ENCODE measurements around the gene ERCC5. TPM values are rescaled to one million over a fixed set of nuclear protein-coding genes. Genes with fewer than 3 reads are reported as not detected.

ERCC5 gene
- total and polyA plus RNA-seq, 2 experiments from 2014 or later = 31.3 to 58.7 TPM

DNA sequence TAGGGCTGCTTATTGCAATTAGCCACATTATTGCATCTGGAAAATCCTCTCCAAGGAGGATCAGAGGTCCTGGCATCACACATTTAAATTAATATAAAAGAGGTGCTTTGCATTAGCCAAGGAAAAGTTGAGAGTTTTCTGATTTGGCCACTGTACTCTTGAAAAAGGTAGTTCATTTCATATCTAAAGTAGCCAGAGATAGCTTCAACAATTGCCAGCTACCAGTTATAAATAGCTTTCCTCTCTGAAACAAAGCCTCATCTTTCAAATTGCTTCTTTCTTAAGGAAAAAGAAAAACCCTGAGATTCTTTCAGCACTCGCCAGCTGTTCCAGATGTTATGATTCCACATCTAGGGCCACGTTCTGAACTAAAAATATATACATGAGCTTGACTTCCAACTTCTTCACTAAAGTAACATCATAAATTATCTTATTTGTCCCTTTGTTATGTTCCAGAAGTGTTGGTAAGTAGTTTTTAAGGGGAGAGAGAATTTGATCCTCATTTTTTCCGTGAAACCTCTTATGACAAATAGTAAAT is 69.6 kb downstream of the ERCC5 start:
- no peaks in the 10 kb centered on the region for H3K36me3 ChIP-seq (replicated peaks; ENCODE audit: insufficient read depth, low read depth)

DNA sequence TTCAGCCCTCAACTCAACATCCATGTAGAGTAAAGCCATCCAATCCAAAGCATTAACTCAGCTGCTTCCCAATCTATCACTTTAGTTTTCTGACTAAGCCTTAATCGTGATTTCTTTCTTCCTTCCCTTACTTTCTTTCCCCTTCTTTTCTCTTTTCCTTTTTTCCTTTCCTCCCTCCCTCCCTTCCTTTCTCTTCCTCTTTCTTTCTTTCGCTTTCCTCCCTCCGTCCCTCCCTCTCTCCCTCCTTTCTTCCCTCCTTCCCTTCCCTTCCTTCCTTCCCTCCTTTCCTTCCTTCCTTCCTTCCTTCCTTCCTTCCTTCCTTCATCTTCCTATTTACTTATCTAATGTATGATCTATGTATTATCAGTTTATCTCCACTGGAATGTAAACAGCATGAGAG is 71.2 kb downstream of the ERCC5 start:
- no peak overlapping the region for H2AFZ ChIP-seq
- TF ChIP-seq EZH2 (IDR thresholded peaks at IDR 0.05; ENCODE audit: borderline replicate concordance) = no peak
- no peak for TF ChIP-seq EZH2phosphoT487 (IDR thresholded peaks at IDR 0.05; ENCODE audit: low read depth, severe bottlenecking, unreplicated experiment)
- TF ChIP-seq CTCF (IDR thresholded peaks at IDR 0.05; ENCODE audit: poor library complexity) = no peak
- no peak for DNase-seq (ENCODE audit: low spot score)
- H3K9me3 ChIP-seq (ENCODE audit: low read depth) = peaks cover 4% of the 10 kb centered on the region
- H3K36me3 ChIP-seq (replicated peaks; ENCODE audit: insufficient read depth, low read depth) = no peaks in the 10 kb centered on the region
- H3K4me2 ChIP-seq = no peak overlapping the region
- no peaks in the 10 kb centered on the region for H3K27me3 ChIP-seq
- no peak overlapping the region for H3K4me3 ChIP-seq
- H3K4me1 ChIP-seq (ENCODE audit: insufficient read depth) = peaks cover 3% of the 10 kb centered on the region
- H3K9me2 ChIP-seq (replicated peaks; ENCODE audit: insufficient read depth) = no peaks in the 10 kb centered on the region
- no peaks in the 10 kb centered on the region for H4K20me1 ChIP-seq (ENCODE audit: insufficient read depth, poor library complexity, severe bottlenecking)
- no peak overlapping the region for H3K27ac ChIP-seq
- H3K79me2 ChIP-seq = no peaks in the 10 kb centered on the region
- WGBS (ENCODE audit: low lambda C conversion rate, missing lambda C conversion rate) = 88% methylated on average over 3 of the region's 3 CpGs

More for the DNA sequence above, 69.6 kb downstream of the ERCC5 start:
- peaks cover 14% of the 10 kb centered on the region for H3K4me1 ChIP-seq (ENCODE audit: insufficient read depth)
- no peak for DNase-seq (ENCODE audit: low spot score)
- H3K9me3 ChIP-seq (ENCODE audit: low read depth) = peaks cover 4% of the 10 kb centered on the region
- no peaks in the 10 kb centered on the region for H3K27me3 ChIP-seq
- H3K79me2 ChIP-seq = no peaks in the 10 kb centered on the region
- no peak for TF ChIP-seq CTCF (IDR thresholded peaks at IDR 0.05; ENCODE audit: poor library complexity)
- H3K4me2 ChIP-seq = no peak overlapping the region
- no peaks in the 10 kb centered on the region for H3K9me2 ChIP-seq (replicated peaks; ENCODE audit: insufficient read depth)
- H3K27ac ChIP-seq = no peak overlapping the region
- H2AFZ ChIP-seq = no peak overlapping the region
- H4K20me1 ChIP-seq (ENCODE audit: insufficient read depth, poor library complexity, severe bottlenecking) = no peaks in the 10 kb centered on the region
- WGBS (ENCODE audit: low lambda C conversion rate, missing lambda C conversion rate) = 63% methylated on average over 3 of the region's 3 CpGs
- no peak overlapping the region for H3K4me3 ChIP-seq

- WGBS (ENCODE audit: low lambda C conversion rate, missing lambda C conversion rate) = 98% methylated on average over 5 of the region's 5 CpGs
- Histone ChIP-seq H3K9me2 (replicated peaks; ENCODE audit: insufficient read depth) (no peaks in the 10 kb centered on the region), H3K4me2 (no peak overlapping the region), H3K9me3 (ENCODE audit: low read depth) (peaks cover 4% of the 10 kb centered on the region), H3K27ac (no peak overlapping the region), H2AFZ (no peak overlapping the region), H4K20me1 (ENCODE audit: insufficient read depth, poor library complexity, severe bottlenecking) (no peaks in the 10 kb centered on the region), H3K36me3 (replicated peaks; ENCODE audit: insufficient read depth, low read depth) (no peaks in the 10 kb centered on the region), H3K79me2 (no peaks in the 10 kb centered on the region), H3K4me1 (ENCODE audit: insufficient read depth) (no peaks in the 10 kb centered on the region), H3K4me3 (no peak overlapping the region), H3K27me3 (no peaks in the 10 kb centered on the region)
- no peak for DNase-seq (ENCODE audit: low spot score)
- no peak for TF ChIP-seq CTCF (IDR thresholded peaks at IDR 0.05; ENCODE audit: poor library complexity)
- TF ChIP-seq EZH2 (IDR thresholded peaks at IDR 0.05; ENCODE audit: borderline replicate concordance) = no peak
- no peak for TF ChIP-seq EZH2phosphoT487 (IDR thresholded peaks at IDR 0.05; ENCODE audit: low read depth, severe bottlenecking, unreplicated experiment)
These were observed 76.4 kb downstream of the ERCC5 start for GRCh38 chr13:102922184-102922583.

Other genes with a start within 250 kb of the ERCC5 start
- 42.7 and 47.3 TPM in 2 replicates for gene TPP2, start 249.0 kb upstream of the ERCC5 start, total RNA-seq
- gene TPP2, start 249.0 kb upstream of the ERCC5 start, polyA plus RNA-seq = 15.0 and 18.1 TPM in 2 replicates
- not detected in 2 replicates for gene METTL21C, start 151.0 kb upstream of the ERCC5 start, total RNA-seq
- gene METTL21C, start 151.0 kb upstream of the ERCC5 start, polyA plus RNA-seq = 0.43 TPM in 1 of 2 replicates, not detected in the other
- gene TEX30, start 72.2 kb upstream of the ERCC5 start, total RNA-seq = 11.3 and 15.4 TPM in 2 replicates
- gene TEX30, start 72.2 kb upstream of the ERCC5 start, polyA plus RNA-seq = 14.6 and 20.6 TPM in 2 replicates
- 18.1 and 21.4 TPM in 2 replicates for gene POGLUT2, start 47.1 kb upstream of the ERCC5 start, total RNA-seq
- 18.1 and 20.7 TPM in 2 replicates for gene POGLUT2, start 47.1 kb upstream of the ERCC5 start, polyA plus RNA-seq
- gene BIVM, start 46.9 kb upstream of the ERCC5 start, total RNA-seq = 23.4 and 33.5 TPM in 2 replicates
- gene BIVM, start 46.9 kb upstream of the ERCC5 start, polyA plus RNA-seq = 10.7 and 16.9 TPM in 2 replicates
- 1.8 and 2.6 TPM in 2 replicates for gene SLC10A2, start 220.4 kb downstream of the ERCC5 start, total RNA-seq
- gene SLC10A2, start 220.4 kb downstream of the ERCC5 start, polyA plus RNA-seq = 0.63 and 0.74 TPM in 2 replicates